ENCODE data around the gene CYP2S1.

GRCh38 chr19:41205995-41206394 lies 13.0 kb downstream of the CYP2S1 start:
- TF ChIP-seq CTCF (IDR thresholded peaks at IDR 0.05) = no peak
- no peak for TF ChIP-seq POLR2A (IDR thresholded peaks at IDR 0.05)
